GM04504 (cell line): ENCODE results near the gene RNF187.

Experiments used
- DNase-seq: peaks from one replicate; pipeline ENCODE4 v3.0.0-alpha.2; 2012; ENCODE audit warnings: low read depth

Gene RNF187

DNA sequence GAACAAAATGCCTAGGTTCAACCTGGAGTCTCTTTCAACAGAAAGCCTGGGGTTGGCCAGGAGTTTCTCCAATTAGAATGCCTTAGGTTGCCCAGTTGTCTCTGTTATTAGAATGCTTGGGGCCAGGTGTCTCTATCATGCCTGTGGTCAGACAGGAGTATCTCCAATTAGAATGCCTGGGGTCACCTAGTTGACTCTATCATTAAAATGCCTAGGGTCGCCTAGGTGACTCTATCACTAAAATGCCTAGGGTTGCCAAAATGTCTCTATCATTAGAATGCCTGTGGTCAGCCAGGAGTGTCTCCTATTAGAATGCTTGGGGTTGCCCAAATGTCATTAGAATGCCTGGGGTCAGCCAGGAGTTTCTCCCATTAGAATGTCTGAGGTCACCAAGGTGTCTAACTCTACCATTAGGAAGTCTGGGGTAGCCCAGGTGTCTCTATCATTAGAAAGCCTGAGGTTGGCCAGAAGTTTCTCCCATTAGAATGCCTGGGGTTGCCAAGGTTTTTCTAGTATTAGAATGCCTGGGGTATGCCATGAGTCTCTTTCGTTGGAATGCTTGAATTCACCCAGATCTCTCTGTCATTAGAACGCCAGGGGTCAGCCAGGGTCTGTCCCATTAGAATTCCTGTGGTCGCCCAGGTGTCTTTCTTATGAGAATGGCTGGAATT is 57.9 kb downstream of the RNF187 start:
- DNase-seq, result no peak
